GM18951 (cell line): ENCODE results near the gene RXRB.

Experiments
- POLR2A ChIP-seq: IDR thresholded peaks from 4 replicates; pipeline ENCODE4 v1.6.1; 2011; ENCODE audit warnings: mild to moderate bottlenecking; ENCODE audit not compliant: insufficient read length, insufficient read depth; ENCODE audit errors: extremely low read depth
- in situ Hi-C: fragments of 300-500 bp; cut with MboI; formaldehyde crosslinking; loops from one replicate; pipeline ENCODE4 v1.12.0; 2022; ENCODE audit warnings: low sequenced_read_pairs, mixed read lengths, inconsistent platforms; ENCODE audit not compliant: unreplicated experiment

The RXRB gene

DNA sequence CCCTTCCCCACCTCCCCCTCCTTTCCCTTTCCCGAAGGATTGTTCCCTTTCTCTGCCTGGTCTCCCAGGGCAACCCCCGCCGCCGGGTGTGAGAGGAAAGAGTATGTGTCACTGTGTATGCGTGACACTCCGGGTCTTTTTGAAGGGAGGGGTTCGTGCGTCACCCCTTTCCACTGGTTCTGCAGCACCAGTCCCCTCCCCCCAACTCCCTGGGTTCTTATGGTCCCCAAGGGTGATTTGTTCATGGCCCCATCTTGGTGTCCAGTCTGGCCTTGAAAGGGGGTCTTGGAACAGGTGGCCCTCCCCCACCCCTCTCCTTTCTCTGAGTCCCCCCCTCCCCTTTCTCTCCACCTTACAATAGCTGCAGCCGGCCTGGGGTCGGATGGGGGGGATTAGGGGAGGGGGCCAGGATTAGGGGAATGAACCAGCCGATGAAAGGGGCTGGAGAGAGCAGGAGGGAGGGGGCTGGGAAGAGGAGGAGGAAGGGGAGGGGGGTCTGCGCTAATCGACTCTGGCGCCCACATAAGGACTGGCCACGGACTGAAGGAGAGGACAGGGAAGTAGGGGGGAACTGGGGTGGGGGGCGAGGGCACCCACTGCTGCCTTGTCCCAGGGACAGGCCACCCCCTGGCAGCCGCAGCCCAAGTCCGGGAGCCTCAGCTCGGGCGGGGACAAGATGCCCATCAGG is 6.5 kb upstream of the RXRB start:
- in situ Hi-C loops, result no loop called here
- no peak for TF ChIP-seq POLR2A

DNA sequence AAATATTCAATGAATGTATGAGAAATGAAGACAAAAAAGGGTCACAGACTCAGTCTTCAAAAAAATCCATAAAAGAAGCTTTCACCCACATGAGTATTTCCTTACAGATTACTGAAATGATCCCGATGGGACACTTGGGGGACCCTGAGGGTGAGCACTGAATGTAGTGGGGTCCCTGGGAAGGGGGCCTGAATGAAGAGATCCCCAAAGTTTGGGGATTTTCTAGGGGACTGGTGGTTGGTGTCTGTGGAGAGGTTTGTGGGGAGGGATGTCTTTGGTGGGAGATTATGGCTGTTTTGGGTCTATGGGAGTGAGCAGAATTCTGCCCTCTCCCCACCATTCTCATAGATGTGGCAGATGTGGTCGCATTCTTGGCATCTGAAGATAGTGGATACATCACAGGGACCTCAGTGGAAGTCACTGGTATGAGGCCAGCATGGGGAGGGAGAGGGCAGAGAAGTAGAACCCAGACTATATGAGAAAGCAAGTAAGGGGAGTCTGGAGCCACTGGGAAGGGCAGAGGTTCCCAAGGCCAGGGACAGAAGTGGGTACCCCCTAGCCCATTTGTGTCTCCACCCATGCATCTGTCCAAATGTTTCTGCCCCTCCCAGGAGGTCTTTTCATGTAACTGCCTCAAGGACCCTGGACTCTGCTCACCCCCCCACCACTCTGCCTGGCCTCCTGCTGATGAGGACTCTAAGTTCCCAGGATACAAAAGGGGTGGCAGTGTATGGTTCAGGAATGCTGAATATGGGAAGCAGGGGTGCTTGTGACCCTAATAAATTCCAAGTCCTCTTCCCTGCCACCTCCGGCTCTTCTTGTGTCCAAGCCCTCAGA is 5.8 kb upstream of the RXRB start:
- TF ChIP-seq POLR2A, result no peak
- in situ Hi-C loops, result no loop called here

DNA sequence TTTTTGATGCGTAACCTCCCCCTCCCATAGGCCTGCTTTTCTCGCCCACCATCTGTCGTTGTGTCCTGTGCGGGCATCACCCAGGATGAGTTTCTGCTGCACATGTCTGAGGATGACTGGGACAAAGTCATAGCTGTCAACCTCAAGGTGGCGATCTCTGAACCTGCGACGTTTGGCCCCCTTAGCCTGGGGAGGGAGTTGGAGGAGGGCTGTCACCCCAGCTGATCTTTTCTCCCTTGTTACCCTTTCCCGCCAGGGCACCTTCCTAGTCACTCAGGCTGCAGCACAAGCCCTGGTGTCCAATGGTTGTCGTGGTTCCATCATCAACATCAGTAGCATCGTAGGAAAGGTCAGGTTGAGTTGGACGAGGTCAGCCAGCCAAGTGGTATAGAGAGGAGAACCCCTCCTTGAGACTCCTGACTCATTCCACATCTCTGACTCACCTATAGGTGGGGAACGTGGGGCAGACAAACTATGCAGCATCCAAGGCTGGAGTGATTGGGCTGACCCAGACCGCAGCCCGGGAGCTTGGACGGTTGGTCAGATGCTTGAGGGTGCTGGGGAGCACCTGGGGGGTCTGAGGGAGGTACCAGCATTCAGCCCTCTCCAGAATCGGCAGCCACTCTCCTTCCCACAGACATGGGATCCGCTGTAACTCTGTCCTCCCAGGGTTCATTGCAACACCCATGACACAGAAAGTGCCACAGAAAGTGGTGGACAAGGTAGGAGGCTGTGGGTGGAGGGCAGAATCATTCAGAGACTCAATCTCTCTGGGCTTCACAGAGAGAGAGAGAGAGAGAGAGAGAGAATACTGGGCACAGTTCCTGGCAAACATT is 4.9 kb upstream of the RXRB start:
- TF ChIP-seq POLR2A, result no peak
- in situ Hi-C loops, result no loop called here

DNA sequence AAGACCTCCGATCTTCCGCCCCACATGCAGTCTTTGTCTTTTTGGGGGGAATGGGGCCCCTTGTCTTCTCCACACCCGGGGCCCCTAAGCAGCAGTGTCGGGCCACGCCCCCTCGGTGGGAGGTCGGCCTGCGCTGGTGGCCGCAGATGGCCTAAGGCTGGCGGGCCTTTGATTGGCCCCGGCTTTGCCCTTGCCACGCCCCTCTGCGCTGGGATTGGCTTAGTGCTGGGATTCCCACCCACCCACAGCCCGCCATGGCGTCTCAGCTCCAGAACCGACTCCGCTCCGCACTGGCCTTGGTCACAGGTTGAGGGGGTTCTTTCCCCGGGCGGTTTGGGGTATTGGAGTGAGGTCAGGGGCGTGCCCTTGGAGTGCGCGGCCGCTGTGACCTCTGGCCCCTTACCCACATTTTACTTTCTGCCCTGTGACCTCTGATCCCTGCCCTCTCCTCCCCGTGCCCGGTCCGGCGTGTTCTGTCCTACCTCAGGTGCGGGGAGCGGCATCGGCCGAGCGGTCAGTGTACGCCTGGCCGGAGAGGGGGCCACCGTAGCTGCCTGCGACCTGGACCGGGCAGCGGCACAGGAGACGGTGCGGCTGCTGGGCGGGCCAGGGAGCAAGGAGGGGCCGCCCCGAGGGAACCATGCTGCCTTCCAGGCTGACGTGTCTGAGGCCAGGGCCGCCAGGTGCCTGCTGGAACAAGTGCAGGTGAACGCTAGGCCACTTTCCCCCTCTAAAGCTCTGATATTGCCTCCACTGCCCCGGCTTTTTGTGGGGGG is 4.1 kb upstream of the RXRB start, which contains the start of gene HSD17B8:
TSS of gene HSD17B8 (plus strand) at position 241 of the 776 bp plus-strand sequence. CDS start at position 255, 14 bp downstream.
- TF ChIP-seq POLR2A, result peak; percentile 67
- in situ Hi-C loops, result no loop called here

DNA sequence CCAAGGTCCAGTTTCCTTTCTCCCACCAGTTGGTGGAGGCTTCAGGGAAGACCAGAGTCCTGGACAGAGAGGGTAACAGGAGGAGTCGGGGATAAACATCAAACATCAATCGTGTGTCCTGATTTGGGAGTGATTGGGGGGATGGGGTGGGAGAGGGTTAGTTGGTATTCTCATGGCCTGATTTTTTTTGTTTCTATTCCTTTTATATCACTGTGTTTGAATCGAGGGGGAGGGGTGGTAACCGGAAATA is 3.6 kb upstream of the RXRB start:
- no peak for TF ChIP-seq POLR2A
- in situ Hi-C loops, result no loop called here

DNA sequence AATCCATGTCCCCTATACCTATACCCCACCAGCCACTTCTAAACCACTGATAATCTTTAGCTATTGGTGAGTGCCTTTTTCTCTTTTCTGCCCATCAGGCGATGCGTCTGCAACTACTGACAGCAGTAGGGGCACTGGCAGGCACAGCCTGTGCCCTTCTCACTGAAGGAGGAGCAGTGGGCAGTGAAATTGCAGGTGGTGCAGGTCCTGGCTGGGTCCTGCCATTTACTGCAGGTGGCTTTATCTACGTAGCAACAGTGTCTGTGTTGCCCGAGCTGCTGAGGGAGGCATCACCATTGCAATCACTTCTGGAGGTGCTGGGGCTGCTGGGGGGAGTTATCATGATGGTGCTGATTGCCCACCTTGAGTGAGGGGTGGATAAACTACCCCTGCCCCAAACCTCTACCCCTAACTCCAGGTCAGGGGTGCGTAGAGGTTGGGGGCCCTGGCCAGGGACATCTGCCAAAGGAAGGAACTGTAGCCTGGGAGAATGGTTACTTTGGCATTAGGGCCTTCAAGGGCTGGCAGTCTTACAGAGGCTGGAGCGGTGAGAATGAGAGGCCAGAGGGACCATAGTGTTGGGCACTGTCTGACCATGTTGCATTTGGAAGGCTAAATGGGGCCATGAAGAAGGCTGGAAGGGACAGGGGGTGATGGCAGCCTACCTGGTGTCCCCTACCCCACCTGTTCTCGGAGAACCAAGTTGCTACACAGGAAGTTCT is 3.1 kb upstream of the RXRB start:
- in situ Hi-C loops, result no loop called here
- TF ChIP-seq POLR2A, result no peak

DNA sequence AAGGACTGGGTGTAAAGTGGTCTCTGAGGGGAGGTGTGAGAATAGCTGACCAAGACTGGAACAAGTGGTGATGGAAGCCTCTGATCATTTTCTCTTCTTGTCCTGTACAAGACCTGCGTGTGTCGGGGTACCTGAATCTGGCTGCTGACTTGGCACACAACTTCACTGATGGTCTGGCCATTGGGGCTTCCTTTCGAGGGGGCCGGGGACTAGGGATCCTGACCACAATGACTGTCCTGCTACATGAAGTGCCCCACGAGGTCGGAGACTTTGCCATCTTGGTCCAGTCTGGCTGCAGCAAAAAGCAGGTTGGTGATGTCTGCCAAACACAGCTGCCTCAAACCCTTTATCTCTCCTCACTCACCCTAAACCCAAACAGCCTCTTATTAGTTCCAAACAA is 2.3 kb upstream of the RXRB start:
- TF ChIP-seq POLR2A, result no peak
- in situ Hi-C loops, result no loop called here

DNA sequence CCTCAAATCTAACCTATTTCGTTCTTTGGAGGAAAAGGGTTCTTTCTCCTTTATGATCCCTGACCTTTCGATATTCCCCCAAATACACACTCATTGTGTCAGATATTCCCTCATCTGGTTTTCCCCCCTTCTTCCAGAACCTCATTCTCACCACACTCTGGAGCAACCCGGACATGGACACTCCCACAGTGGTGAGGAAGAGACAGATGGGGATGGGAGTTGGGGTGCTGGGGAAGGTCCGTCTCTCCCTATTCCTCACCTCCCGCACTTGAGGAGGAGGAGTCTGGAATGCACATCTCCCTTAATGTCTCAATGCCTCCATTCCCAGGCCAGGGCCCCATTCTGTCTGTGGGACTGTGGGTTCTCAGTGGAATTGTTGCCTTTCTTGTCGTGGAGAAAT is 1.5 kb upstream of the RXRB start:
- in situ Hi-C loops, result no loop called here

DNA sequence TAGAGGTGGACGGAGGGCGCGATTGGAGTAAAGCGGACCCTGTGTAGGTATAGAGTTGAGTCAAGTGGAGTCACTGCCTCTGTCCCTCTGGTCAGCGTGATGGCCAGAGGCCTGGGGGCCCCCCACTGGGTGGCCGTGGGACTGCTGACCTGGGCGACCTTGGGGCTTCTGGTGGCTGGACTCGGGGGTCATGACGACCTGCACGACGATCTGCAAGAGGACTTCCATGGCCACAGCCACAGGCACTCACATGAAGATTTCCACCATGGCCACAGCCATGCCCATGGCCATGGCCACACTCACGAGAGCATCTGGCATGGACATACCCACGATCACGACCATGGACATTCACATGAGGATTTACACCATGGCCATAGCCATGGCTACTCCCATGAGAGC is 681 bp upstream of the RXRB start:
- TF ChIP-seq POLR2A, result no peak
- in situ Hi-C loops, result no loop called here

More for the DNA sequence above, 1.5 kb upstream of the RXRB start:
- TF ChIP-seq POLR2A, result no peak

DNA sequence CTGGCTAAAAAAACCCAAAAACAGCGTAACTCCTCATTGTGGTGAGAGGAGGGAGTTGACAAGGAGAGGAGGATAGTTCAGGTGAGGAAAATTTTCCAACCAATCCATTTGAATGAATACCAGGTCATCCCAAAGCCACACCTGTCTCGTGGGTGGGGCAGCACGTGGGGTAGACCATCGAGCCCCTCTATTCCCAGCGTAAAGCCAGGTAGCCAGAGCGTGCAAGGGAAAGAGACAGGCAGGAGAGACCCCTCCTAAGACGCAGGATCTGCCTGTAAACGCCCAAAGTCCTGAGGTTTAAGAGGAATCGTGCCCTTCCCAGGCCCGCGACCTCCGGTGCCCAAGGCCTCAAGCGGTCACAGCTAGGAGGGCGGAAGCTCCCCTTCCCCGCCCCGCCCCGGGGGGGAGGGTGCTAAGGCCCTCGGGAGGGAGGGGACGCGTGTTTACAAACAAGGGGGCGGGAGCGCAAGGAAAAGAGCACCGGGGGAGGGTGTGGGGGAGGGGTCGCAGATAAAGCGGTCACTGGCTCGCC is 712 bp downstream of the RXRB start:
- TF ChIP-seq POLR2A, result no peak
- in situ Hi-C loops, result no loop called here

DNA sequence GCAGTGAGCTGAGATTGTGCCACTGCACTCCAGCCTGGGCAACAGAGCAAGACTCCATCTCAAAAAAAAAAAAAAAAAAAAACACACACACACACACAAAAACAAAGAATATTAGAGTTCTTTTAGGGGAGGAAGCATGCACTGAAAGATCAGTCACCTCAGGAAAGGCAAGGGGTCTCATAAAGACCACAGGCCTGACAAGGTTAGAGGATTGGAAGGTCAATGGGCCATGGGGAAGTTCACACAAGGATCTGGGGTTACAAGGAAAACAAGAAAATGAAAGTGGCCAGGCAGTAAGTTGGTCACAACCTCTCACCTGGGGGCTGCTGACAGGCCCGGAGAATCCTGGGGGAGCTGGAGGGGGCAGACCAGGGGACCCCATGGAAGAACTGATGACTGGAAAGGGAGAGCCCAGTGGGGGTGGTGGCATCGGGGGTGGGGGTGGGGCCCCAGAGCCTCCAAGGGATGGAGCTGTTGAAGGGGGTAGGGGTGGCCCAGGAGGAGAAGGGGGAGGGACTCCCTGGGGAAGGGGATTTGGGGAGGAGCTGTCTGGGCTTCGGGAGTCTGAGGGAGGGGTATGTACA is 1.5 kb downstream of the RXRB start:
- no peak for TF ChIP-seq POLR2A
- in situ Hi-C loops, result no loop called here

DNA sequence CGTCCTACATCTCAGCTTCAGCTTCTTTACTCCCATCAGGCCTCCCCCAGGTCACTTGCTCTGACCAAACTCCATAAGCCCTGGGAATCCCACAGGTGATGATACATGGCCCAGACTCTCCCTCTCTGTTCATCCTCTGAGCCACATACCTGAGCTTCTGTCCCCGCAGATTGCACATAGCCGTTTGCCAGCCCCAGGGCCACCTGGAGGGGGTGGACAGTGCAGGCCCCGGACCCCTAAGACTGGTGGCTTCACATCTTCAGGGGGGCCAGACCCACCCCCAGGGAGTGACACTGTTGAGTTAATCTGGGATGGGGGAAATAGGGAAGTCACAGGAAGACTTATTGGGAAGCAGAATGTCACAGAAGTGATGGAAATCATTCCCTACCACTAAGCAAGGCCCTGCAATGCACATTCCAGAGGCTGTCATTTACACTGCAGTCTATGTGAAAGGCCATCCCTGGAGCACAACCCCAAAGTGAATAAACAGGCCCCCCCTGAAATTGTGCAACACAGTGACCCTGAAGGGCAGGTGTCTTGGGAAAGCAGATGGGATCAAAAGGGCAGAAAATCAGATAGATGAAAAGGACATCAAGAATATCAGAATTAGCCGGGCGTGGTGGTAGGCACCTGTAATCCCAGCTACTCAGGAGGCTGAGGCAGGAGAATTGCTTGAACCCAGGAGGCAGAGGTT is 2.2 kb downstream of the RXRB start:
- in situ Hi-C loops, result no loop called here
- no peak for TF ChIP-seq POLR2A
